HepG2 (cell line): ENCODE measurements around the gene PBX1. TPM values are rescaled to one million over a fixed set of nuclear protein-coding genes. Genes with fewer than 3 reads are reported as not detected.

ENCODE experiments used
- ATAC-seq: fragments of 200-7000 bp; cut with Tn5 transposase; 3 replicates; pipeline ENCODE4 v1.9.1; 2020; ENCODE audit warnings: mild to moderate bottlenecking, moderate library complexity
- BruUV-seq: library from RNA; stranded (reverse); fragments of 400-500 nt; replicated peaks from 2 replicates; lab custom pipeline; 2021; lab: Mats Ljungman, UMichigan
- CTCF ChIA-PET: fragments of 300-600 bp; formaldehyde crosslinking; extraction: SDS; loops from one replicate; lab custom pipeline; 2021; ENCODE audit warnings: low total read pairs, inconsistent platforms, low intra/inter-chr PET ratio; lab: Yijun Ruan, JAX
- POLR2A ChIA-PET: fragments of 350-600 bp; sonication (Branson Sonifier 250); formaldehyde crosslinking; loops from one replicate; lab custom pipeline; 2020; ENCODE audit warnings: antibody characterized with exemption, inconsistent platforms; lab: Yijun Ruan, JAX
- DNase-seq: peaks from one replicate; pipeline ENCODE4 v3.0.0-alpha.2; 2015; ENCODE audit warnings: low spot score
- FAIRE-seq: peaks from 3 replicates; lab custom pipeline; 2011; peaks lifted over from hg19 to GRCh38; lab: Jason Lieb, UNC
- H2AFZ ChIP-seq: one replicate; pipeline ENCODE4 v1.6.1; 2011; ENCODE audit warnings: low read length, inconsistent platforms
- H3K27ac ChIP-seq: fragments of 300-600 bp; 3 replicates; pipeline ENCODE4 v1.8.0; 2011; ENCODE audit warnings: mixed run types, mild to moderate bottlenecking, mixed read lengths, low read length, inconsistent platforms; ENCODE audit not compliant: insufficient read depth; ENCODE audit errors: extremely low read length
- H3K27me3 ChIP-seq, 2 experiments: fragments of 200-600 bp in 1 of 2; 2 replicates in 1 of 2; 3 replicates in 1 of 2; pipeline versions ENCODE4 v1.6.0 to v1.8.0; 2011; ENCODE audit warnings: low read length in 2 of 2, mild to moderate bottlenecking in 2 of 2, moderate library complexity in 2 of 2, inconsistent platforms in 1 of 2; ENCODE audit not compliant: insufficient read depth in 2 of 2, control insufficient read depth in 1 of 2
- H3K36me3 ChIP-seq, 2 experiments: fragments of 200-600 bp in 1 of 2; replicated peaks in 1 of 2; 2 replicates in 1 of 2; 3 replicates in 1 of 2; pipeline versions ENCODE4 v1.5.1 to v1.8.0; 2011; ENCODE audit warnings: low read length in 2 of 2, inconsistent platforms in 1 of 2; ENCODE audit not compliant: insufficient read depth in 2 of 2, control insufficient read depth in 1 of 2
- H3K4me1 ChIP-seq: 2 replicates; pipeline ENCODE4 v1.5.1; 2012; ENCODE audit warnings: low read length, inconsistent platforms; ENCODE audit not compliant: insufficient read depth
- H3K4me2 ChIP-seq: 2 replicates; pipeline ENCODE4 v1.6.0; 2011; ENCODE audit warnings: low read depth, low read length, inconsistent platforms
- H3K4me3 ChIP-seq, 3 experiments: fragments of 200-600 bp in 1 of 3; sonication (generic), shearing (Covaris generic) in 1 of 3; replicated peaks in 1 of 3; 2 replicates each; pipeline ENCODE4 v1.5.1; 2011 to 2016; ENCODE audit warnings: low read length in 3 of 3, inconsistent platforms in 2 of 3, low read depth in 2 of 3, mild to moderate bottlenecking in 2 of 3, control low read depth in 1 of 3, mixed read lengths in 1 of 3; ENCODE audit not compliant: insufficient read depth in 1 of 3
- H3K79me2 ChIP-seq: one replicate; pipeline ENCODE4 v1.6.1; 2011; ENCODE audit warnings: low read length, inconsistent platforms; ENCODE audit not compliant: insufficient read depth
- H3K9ac ChIP-seq: 2 replicates; pipeline ENCODE4 v1.6.0; 2011; ENCODE audit warnings: mild to moderate bottlenecking, low read depth, low read length, inconsistent platforms; ENCODE audit not compliant: insufficient read depth
- H3K9me3 ChIP-seq: 2 replicates; pipeline ENCODE4 v1.5.1; 2012; ENCODE audit warnings: mild to moderate bottlenecking, low read length
- H4K20me1 ChIP-seq: 2 replicates; pipeline ENCODE4 v1.6.0; 2011; ENCODE audit warnings: inconsistent platforms, mild to moderate bottlenecking, low read length, moderate library complexity; ENCODE audit not compliant: insufficient read depth
- EP300 ChIP-seq, 3 experiments: sonication (generic) in 1 of 3; formaldehyde crosslinking in 1 of 3; IDR thresholded peaks; 2 replicates each; pipeline versions ENCODE4 v1.5.1 to v1.6.1; 2011 to 2020; ENCODE audit warnings: low read depth in 2 of 3, low read length in 2 of 3, borderline replicate concordance in 1 of 3, improper control_type of control experiment in 1 of 3, mild to moderate bottlenecking in 1 of 3, missing genetic modification reagents in 1 of 3, moderate library complexity in 1 of 3
- MIXL1 ChIP-seq: IDR thresholded peaks from 2 replicates; pipeline ENCODE4 v1.6.1; 2016
- PAXIP1 ChIP-seq: sonication (generic); formaldehyde crosslinking; conservative IDR thresholded peaks from 2 replicates; pipeline ENCODE4 v1.4.0; 2020; ENCODE audit warnings: mild to moderate bottlenecking, missing genetic modification reagents, moderate library complexity
- RARA ChIP-seq: IDR thresholded peaks from 2 replicates; pipeline ENCODE4 v1.6.1; 2016; ENCODE audit warnings: missing genetic modification reagents, missing compliant biosample characterization
- SMAD1 ChIP-seq: sonication (generic); formaldehyde crosslinking; IDR thresholded peaks from 2 replicates; pipeline ENCODE4 v1.4.0; 2020; ENCODE audit warnings: missing genetic modification reagents, low read depth, mild to moderate bottlenecking, borderline replicate concordance
- TBX2 ChIP-seq: sonication (generic); formaldehyde crosslinking; IDR thresholded peaks from 2 replicates; pipeline ENCODE4 v1.5.0; 2020; ENCODE audit warnings: missing genetic modification reagents, mild to moderate bottlenecking, borderline replicate concordance
- ZNF318 ChIP-seq: sonication (generic); formaldehyde crosslinking; IDR thresholded peaks from 2 replicates; pipeline ENCODE4 v1.4.0; 2020; ENCODE audit warnings: mild to moderate bottlenecking, missing genetic modification reagents
- ZNF850 ChIP-seq: sonication (generic); formaldehyde crosslinking; conservative IDR thresholded peaks from 2 replicates; pipeline ENCODE4 v1.9.0; 2021; ENCODE audit warnings: mild to moderate bottlenecking, missing genetic modification reagents
- WGBS: methylation state at CpG from one replicate; pipeline ENCODE4 v1.1.6; 2017; ENCODE audit warnings: low lambda C conversion rate; 5-methylcytosine and 5-hydroxymethylcytosine counted together
- in situ Hi-C: cut with HindIII; loops from 2 replicates; pipeline ENCODE4 v1.10.0; 2017; ENCODE audit warnings: low pct_unique_long_range_greater_than_20kb; ENCODE audit not compliant: extremely low pct_ligation_motif_present
- intact Hi-C: fragments of 100-400 bp; cut with micrococcal nuclease; formaldehyde crosslinking; loops from one replicate; pipeline ENCODE4 v1.10.0; 2022; ENCODE audit not compliant: unreplicated experiment
- polyA plus RNA-seq, 8 experiments: library from polyadenylated mRNA; depleted of rRNA in 3 of 8; stranded (reverse) in 7 of 8; unstranded in 1 of 8; fragments of >200 nt; fragmentation: Illumina TruSeq in 4 of 8; extraction: Trizol in 4 of 8; gene quantifications; 2 replicates each; pipeline versions ENCODE4 v1.2.1 to v1.2.3, GENCODE V29; 2011 to 2016; ENCODE audit warnings: low read depth in 4 of 8, missing spikeins in 1 of 8, mixed read lengths in 1 of 8; ENCODE audit not compliant: insufficient read depth in 1 of 8
- total RNA-seq, 5 experiments: library from RNA; depleted of rRNA; stranded (reverse); fragments of >200 nt; fragmentation: Illumina TruSeq; extraction: Trizol; gene quantifications; 2 replicates each; pipeline ENCODE4 v1.2.3, GENCODE V29; 2016; ENCODE audit warnings: low read depth in 1 of 5

PBX1 gene
- total and polyA plus RNA-seq, 2 of the 13 experiments (the other 11 are each of a cell fraction or from before 2014, with no cell fraction given): 0.24 TPM; not detected in 1

- no TSS peak for BruUV-seq
- H3K4me1 ChIP-seq: peaks cover 14% of the 10 kb centered on the region
- peak overlapping the region; percentile 10 for H3K27ac ChIP-seq
- ATAC-seq (peak; percentile 84), DNase-seq (no peak), FAIRE-seq (no peak)
- ChIA-PET POLR2A (no interaction called here), CTCF (no interaction called here)
- H3K9me3 ChIP-seq: no peaks in the 10 kb centered on the region
- peak overlapping the region in 1 of 3 experiments; percentile 1; a peak in 1 of 6 replicates for H3K4me3 ChIP-seq
- no peaks in the 10 kb centered on the region for H3K36me3 ChIP-seq
- no peaks in the 10 kb centered on the region; a peak in 1 of 5 replicates for H3K27me3 ChIP-seq
- H3K4me2 ChIP-seq: peak overlapping the region; percentile 52
- no peaks in the 10 kb centered on the region for H3K79me2 ChIP-seq
- WGBS: 14% methylated on average over 15 of the region's 16 CpGs
- H3K9ac ChIP-seq: no peak overlapping the region
- in situ Hi-C loops: no loop called here
- no peak overlapping the region for H2AFZ ChIP-seq
- intact Hi-C loops: no loop called here
- no peaks in the 10 kb centered on the region for H4K20me1 ChIP-seq
- TF ChIP-seq SMAD1 (CRISPR knock-in tag) (no peak), EP300 (IDR thresholded peaks at IDR 0.05; ENCODE audit: low read depth in 2 of 2, low read length in 2 of 2) (peak in 1 of 2 experiments; percentile 30; a peak in 1 of 4 replicates), EP300 (CRISPR knock-in tag; IDR thresholded peaks at IDR 0.05; ENCODE audit: borderline replicate concordance) (no peak), PAXIP1 (CRISPR knock-in tag) (peak; percentile 47), ZNF850 (CRISPR knock-in tag) (no peak), RARA (peak; percentile 33; the same call in 1 of the 2 replicates), TBX2 (CRISPR knock-in tag) (peak; percentile 69; the same call in 1 of the 2 replicates), ZNF318 (no peak), MIXL1 (CRISPR knock-in tag) (0 out of 2 replicates have a peak, but pooled peaks have one; percentile 13)
Observed at GRCh38 chr1:164774819-164775654, 216.1 kb downstream of the PBX1 start.
